Measurements from ENCODE around the gene NLRC5.

The NLRC5 gene

DNA sequence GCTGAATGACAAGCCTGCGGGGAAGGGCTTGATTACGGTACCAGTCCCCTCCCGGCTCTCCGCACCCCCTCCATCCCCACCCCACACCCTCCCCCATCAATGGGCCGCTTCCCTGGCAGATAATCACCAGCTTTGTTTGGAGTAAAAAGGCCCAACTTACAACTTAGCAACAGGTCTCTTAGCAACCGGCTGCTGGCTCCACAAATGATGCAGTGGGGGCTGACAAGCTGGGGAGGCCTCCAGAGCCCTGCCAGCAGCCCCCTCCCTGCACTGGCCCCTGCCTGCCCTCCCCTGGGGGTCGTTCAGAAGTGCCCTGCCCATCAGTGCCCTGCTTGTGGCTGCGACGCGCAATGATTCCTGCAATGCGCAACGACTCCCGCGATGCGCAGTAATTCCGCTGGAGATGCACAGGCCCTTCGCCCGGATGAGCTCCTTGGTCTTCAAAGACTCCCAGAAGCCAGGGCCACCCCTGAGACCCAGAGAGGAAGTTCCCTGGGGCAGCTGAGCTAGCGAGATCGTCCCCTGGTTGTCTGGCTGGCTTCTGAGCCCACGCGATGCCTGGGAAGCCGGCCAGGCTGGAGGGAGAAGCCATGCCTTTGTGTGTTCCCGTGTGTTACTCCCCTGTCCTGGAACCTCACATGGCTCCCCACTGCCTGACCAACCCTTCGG is 126.3 kb downstream of the NLRC5 start:
- no peak for TF ChIP-seq CTCF (IDR thresholded peaks at IDR 0.05; ENCODE audit: low read depth, low read length)
- peak; percentile 89 for DNase-seq (ENCODE audit: low read depth, low spot score)
- no peak overlapping the region for H3K4me3 ChIP-seq (ENCODE audit: low read depth, low read length)
- in situ Hi-C loops (cut with HindIII; ENCODE audit: low sequenced_read_pairs) = no loop called here

DNA sequence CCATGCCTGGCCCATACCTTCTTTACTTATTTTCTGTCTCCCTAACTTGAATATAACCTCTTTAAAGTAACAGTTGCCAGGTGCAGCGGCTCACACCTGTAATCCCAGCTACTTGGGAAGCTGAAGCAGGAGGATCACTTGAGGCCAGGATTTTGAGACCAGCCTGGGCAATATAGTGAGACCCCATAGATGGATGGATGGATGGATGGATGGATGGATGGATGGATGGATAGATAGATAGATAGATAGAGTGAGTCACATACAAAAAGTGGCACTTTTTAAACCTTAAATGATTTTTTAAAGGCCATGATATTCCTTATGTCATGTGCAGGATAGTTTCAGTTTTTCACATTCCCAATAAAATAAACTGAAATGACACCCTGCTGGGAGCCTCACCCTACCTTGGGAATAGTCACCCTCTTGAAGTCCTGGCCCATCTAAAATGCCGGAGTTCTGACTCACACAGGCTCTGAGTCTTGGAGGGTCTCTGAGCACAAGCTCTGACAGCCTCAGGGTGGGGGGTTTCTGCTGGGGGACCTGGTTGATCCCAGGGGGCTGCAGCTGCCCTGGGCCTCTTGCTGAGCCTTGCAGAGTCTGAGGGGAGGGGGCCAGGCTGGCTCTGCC is 129.2 kb downstream of the NLRC5 start:
- no peak for DNase-seq (ENCODE audit: low read depth, low spot score)
- no peak for TF ChIP-seq CTCF (IDR thresholded peaks at IDR 0.05; ENCODE audit: low read depth, low read length)
- in situ Hi-C loops (cut with HindIII; ENCODE audit: low sequenced_read_pairs) = no loop called here

GRCh38 chr16:57123216-57123973 is 134.0 kb downstream of the NLRC5 start:
- in situ Hi-C loops (cut with HindIII; ENCODE audit: low sequenced_read_pairs) = no loop called here
- DNase-seq (ENCODE audit: low read depth, low spot score) = no peak
- no peak for TF ChIP-seq CTCF (IDR thresholded peaks at IDR 0.05; ENCODE audit: low read depth, low read length)
- no peak overlapping the region for H3K4me3 ChIP-seq (ENCODE audit: low read depth, low read length)

More for the DNA sequence above, 129.2 kb downstream of the NLRC5 start:
- H3K4me3 ChIP-seq (ENCODE audit: low read depth, low read length) = no peak overlapping the region

GRCh38 chr16:57123974-57124674 is 134.8 kb downstream of the NLRC5 start:
- TF ChIP-seq CTCF (IDR thresholded peaks at IDR 0.05; ENCODE audit: low read depth, low read length) = no peak
- no peak for DNase-seq (ENCODE audit: low read depth, low spot score)
- in situ Hi-C loops (cut with HindIII; ENCODE audit: low sequenced_read_pairs) = no loop called here
- H3K4me3 ChIP-seq (ENCODE audit: low read depth, low read length) = no peak overlapping the region

DNA sequence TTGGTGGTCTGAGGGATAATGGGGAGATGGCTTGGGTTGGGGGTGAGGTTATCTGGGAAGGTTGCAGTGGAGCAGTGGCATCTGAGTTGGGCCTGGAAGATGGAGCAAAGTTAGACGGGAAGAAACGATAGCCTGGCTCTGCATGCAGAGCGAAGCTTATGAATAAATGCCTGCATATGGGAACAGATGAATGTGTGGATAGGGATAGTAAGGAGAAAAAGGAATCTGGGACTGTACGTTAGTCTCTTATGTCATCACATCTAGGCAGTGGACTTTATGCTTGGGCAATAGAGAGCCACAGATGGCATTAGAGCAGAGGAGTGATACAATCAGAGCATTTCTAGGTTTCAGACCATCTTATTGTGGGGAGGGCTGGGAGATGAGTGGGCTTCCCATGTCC is 136.0 kb downstream of the NLRC5 start:
- H3K4me3 ChIP-seq (ENCODE audit: low read depth, low read length) = no peak overlapping the region
- DNase-seq (ENCODE audit: low read depth, low spot score) = no peak
- in situ Hi-C loops (cut with HindIII; ENCODE audit: low sequenced_read_pairs) = no loop called here

More for the DNA sequence above, 136.0 kb downstream of the NLRC5 start:
- no peak for TF ChIP-seq CTCF (IDR thresholded peaks at IDR 0.05; ENCODE audit: low read depth, low read length)
